GM19438 (cell line): ENCODE measurements around the gene RNF121.
A peak's percentile ranks its signal among the peaks of the same experiment; 100 is the strongest.
"Not testable (repeated sequence)": the region's sequence is repeated elsewhere in the genome, so short reads cannot be mapped to it uniquely, and the experiment has no call there.

Experiments used
- ATAC-seq: cut with Tn5 transposase; IDR thresholded peaks from one replicate; pipeline ENCODE4 v1.9.1; 2021; ENCODE audit warnings: low read depth; ENCODE audit not compliant: unreplicated experiment

Gene RNF121

GRCh38 chr11:71928737-71929443 is at the start of gene RNF121:
Gene RNF121 (plus strand): TSS chr11:71929046. CDS start chr11:71929062, 16 bp downstream.
- peak; percentile 64 for ATAC-seq

DNA sequence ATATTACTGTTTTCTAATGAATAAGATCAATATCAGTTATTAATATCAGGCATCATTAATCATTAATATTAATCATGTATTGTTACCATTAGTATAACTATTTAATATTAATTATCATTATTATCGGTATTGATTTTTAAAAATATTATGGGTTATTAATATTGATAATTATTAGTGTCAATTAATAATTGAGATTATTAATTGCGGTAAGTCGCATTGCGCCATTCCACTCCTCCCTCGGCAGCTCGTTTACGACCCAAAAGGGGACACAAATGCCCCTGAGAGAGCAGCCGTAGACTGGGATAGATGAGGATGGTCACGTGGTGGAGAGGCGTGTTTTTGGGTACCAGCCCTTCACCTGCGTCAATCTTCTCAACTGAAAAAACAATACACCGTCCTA is 43.0 kb upstream of the RNF121 start:
- not testable (repeated sequence) for ATAC-seq

DNA sequence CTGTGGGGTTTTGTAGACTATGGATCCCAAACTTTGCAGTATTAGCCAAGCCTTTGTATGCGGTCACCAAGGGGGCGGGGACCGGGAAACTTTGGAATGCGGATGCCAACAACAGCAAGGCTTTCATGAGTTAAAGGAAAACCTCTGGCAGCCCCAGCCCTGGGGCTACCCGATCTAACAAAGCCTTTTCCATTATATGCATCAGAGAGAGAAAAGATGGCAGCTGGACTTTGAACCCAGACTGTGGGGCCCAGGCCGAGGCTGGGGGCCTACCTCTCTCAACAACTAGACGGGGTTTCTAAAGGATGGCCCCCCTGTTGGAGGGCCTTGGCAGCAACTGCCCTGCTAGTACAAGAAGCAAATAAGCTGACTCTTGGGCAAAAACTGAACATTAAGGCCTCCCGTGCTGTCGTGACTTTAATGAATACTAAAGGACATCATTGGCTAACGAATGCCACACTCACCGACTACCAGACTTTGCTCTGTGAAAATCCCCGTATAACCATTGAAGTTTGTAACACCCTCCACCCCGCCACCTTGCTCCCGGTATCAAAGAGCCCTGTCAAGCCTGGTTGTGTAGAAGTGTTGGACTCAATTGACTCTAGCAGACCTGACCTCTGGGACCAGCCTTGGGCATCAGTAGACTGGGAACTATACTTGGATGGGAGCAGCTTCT is 40.4 kb upstream of the RNF121 start:
- ATAC-seq: not testable (repeated sequence)

GRCh38 chr11:71889181-71889872 is 39.5 kb upstream of the RNF121 start:
- ATAC-seq: not testable (repeated sequence)

DNA sequence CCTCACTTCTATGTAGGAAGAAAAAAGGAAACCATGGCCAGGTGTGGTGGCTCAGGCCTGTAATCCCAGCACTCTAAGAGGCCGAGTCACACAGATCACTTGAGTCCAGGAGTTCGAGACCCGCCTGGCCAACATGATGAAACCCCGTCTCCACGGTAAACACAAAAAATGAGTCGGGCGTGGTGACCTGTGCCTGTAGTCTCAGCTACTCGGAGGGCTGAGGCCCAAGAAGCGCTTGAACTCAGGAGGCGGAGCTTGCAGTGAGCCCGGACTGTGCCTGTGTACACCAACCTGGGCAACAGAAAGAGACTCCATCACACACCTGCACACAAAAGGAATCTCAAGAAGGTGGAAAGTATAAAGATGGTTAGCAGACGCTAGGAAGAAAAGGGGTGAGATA is 32.9 kb upstream of the RNF121 start:
- ATAC-seq: no peak

DNA sequence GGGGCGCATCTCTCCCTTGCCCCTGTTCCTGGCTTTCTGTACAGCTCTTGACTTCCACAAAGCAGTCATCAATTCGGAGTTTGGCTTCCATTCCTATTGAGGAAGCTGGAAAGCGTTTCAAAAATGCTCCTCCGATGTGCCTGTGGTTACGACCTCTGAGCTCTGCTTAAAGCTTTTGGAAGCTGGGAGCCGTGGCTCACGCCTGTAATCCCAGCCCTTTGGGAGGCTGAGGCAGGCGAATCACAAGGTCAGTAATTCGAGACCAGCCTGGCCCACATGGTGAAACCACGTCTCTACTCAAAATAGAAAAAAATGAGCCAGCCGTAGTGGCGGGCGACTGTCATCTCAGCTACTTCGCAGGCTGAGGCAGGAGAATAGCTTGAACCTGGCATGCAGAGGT is 27.7 kb upstream of the RNF121 start:
- ATAC-seq: not testable (repeated sequence)

- ATAC-seq: no peak
Measured at GRCh38 chr11:71908218-71908617, 20.6 kb upstream of the RNF121 start.

DNA sequence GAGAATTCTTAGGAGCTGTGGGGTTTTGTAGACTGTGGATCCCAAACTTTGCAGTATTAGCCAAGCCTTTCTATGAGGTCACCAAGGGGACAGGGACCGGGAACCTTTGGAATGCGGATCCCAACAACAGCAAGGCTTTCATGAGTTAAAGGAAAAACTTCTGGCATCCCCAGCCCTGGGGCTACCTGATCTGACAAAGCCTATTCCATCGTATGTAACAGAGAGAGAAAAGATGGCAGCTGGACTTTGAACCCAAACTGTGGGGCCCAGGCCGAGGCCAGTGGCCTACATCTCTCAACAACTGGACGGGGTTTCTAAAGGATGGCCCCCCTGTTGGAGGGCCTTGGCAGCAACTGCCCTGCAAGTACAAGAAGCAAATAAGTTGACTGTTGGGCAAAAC is 18.1 kb upstream of the RNF121 start:
- ATAC-seq: not testable (repeated sequence)

- not testable (repeated sequence) for ATAC-seq
Measured at GRCh38 chr11:71911321-71911985, 17.4 kb upstream of the RNF121 start.

DNA sequence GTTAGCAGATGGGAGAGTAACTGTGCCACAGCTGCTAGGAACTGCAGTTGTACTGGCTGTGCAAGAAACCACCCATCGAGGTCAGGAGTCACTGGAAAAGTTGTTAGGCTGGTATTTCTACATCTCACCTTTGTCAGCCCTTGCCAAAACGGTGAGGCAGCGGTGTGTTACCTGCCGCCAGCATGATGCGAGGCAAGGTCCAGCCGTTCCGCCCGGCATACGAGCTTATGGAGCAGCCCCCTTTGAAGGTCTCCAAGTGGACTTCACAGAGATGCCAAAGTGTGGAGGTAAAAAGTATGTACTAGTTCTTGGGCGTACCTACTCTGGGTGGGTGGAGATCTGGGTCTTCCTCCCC is 16.9 kb upstream of the RNF121 start:
- not testable (repeated sequence) for ATAC-seq

DNA sequence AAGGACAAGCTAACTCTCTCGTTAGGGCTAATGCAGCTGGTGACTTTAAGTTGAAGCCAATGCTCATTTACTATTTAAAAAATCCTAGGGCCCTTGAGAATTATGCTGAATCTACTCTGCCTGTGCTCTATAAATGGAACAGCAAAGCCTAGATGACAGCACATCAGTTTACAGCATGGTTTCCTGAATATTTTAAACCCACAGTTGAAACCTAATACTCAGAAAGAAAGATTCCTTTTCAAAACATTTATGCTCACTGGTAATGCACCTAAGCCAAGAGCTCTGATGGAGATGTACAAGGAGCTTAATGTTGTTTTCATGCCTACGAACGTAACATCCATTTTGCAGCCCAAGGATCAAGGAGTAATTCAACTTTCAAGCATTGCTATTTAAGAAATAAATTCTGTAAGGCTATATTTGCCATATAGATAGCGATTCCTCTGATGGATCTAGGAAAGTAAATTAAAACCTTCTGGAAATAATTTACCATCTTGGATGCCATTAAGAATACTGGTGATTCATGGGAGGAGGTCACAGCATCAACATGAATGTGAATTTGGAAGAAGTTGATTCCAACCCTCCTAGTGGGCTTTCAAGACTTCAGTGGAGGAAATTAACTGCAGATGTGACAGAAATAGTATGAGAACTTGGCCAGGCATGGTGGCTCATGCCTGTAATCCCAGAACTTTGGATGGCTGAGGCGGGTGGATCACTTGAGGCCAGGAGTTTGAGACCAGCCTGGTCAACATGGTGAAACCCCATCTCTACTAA is 14.9 kb upstream of the RNF121 start:
- ATAC-seq: no peak

- ATAC-seq: no peak
Measured at GRCh38 chr11:71914617-71915189, 14.1 kb upstream of the RNF121 start.

DNA sequence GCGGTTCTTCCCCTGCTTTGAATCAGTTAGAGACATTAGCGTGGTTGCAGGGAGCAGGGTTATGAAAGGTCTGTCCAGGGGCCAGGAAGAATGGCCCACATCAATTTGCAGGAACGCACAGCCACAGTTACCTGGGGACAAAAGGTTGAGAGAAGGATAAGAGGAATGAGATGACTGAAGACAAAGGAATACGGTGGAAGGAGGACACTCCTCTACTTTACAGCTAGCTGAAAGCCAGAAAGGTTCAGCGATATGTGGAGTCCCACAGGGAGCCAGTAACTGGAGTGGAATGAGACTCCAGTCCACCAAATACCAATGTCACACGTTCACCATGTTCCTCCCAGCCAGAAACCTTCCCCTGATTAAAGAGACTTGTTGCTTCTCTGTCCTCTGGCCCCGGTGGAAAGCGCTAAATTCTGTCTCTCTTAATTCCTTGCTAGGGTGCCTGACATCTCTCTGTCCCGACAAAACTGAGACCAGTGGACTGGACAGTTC is 11.2 kb upstream of the RNF121 start:
- no peak for ATAC-seq

DNA sequence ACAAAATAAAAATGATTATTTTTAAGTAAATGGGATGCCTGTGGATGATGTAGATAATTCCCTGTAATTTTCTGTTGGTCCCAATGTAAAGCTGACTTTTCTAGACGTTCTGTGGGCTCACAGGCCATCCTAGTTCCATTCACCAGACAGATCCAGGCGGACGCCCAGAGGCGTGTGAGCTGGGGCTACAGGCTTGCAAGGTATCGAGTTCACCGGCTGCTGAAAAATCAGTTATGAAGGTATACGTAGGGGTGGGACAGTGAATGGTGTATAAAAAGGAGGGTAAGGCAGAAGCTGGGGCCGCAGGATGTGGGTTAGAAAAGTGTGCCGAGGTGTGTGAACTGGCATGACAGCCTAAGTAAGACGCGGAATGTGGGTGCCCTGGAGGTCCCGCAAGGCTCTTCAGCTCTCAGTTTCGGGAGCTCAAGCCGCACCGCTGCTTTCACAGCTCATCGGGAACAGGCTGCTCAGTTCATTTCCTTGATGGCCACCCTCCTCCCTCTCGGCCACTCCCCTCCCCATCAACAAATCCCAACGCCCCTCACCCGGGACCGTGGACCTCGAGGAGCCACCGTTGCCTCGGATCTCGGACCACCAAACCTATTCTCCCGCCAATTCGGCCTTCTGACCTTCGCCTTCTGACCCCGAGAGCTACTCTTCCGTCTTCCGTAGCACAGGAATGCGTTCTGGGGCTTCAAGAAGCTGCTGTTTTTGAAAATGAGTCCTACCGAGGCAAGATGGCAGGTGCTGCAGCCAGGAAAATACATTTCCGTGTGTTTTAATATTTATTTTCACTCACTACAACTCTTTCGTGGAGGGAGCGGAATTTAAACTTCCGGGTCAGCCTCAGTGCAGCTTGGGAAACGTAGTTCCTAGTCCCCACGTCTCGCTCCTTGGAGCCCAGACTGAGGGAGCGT is 768 bp upstream of the RNF121 start, which contains the start of gene XNDC1N:
TSS of gene XNDC1N (minus strand) at position 775 of the 917 bp plus-strand sequence. CDS start 5,241 bp downstream, outside the sequence.
- ATAC-seq: peak; percentile 69

GRCh38 chr11:71929491-71929890 is 645 bp downstream of the RNF121 start:
- ATAC-seq: no peak

DNA sequence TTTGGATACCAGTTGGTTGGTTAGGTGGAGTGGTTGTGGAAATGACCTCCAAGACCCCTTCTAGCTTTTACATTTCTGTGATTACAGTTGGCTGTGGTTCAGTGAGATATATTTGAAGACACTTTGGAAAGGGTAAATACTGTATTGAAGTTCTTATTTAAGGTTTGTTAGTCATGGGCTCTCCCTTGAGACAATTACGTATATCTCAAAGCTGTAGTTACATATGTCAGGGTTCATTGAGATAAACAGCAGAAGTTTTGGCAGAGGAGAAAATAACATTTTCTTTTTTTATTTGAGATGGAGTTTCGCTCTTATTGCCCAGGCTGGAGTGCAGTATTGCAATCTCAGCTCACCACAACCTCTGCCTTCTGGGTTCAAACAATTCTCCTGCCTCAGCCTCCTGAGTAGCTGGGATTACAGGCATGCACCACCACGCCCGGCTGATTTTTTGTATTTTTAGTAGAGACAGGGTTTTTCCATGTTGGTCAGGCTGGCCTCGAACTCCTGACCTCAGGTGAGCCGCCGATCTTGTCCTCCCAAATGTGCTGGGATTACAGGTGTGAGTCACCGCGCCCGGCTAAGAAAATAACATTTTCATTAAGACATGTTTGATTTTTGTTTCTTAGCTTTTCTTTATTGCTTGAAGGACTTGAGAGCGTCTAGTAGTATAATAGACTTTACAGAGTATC is 1.9 kb downstream of the RNF121 start:
- ATAC-seq: no peak

GRCh38 chr11:71931245-71931602 is 2.4 kb downstream of the RNF121 start:
- ATAC-seq: no peak
